NT2/D1 (cell line): ENCODE results near the gene GALNT9.

Source experiments
- SUZ12 ChIP-seq: IDR thresholded peaks from 2 replicates; pipeline ENCODE4 v1.6.1; 2011; ENCODE audit not compliant: insufficient read length, insufficient read depth; ENCODE audit errors: extremely low read depth
- YY1 ChIP-seq: IDR thresholded peaks from 2 replicates; pipeline ENCODE4 v1.6.1; 2011; ENCODE audit not compliant: insufficient read length, insufficient read depth
- ZNF274 ChIP-seq: IDR thresholded peaks from 2 replicates; pipeline ENCODE4 v1.6.1; 2011; ENCODE audit warnings: mild to moderate bottlenecking, low read depth, low read length

GRCh38 chr12:132365226-132365625 lies 35.8 kb upstream of the GALNT9 start:
- no peak for TF ChIP-seq ZNF274
- no peak for TF ChIP-seq YY1
- TF ChIP-seq SUZ12: no peak
